GM23248 (cell line): ENCODE data around the gene GRK6. TPM values are rescaled to one million over a fixed set of nuclear protein-coding genes. Genes with fewer than 3 reads are reported as not detected.

Source experiments
- DNase-seq: peaks from one replicate; pipeline ENCODE4 v3.0.0-alpha.2; 2015
- H2AFZ ChIP-seq: fragments of 200-600 bp; sonication (generic); 2 replicates; pipeline ENCODE4 v1.6.1; 2016; ENCODE audit warnings: antibody characterized with exemption
- H3F3A ChIP-seq: fragments of 200-600 bp; sonication (generic); 2 replicates; pipeline ENCODE4 v1.6.1; 2016; ENCODE audit warnings: mild to moderate bottlenecking, antibody characterized with exemption, mixed run types; ENCODE audit not compliant: insufficient read depth
- H3K27ac ChIP-seq: fragments of 200-600 bp; sonication (generic); 2 replicates; pipeline ENCODE4 v1.5.1; 2016; ENCODE audit warnings: mild to moderate bottlenecking
- H3K27me3 ChIP-seq: fragments of 200-600 bp; sonication (generic); replicated peaks from 2 replicates; pipeline ENCODE4 v1.6.1; 2016; ENCODE audit warnings: mild to moderate bottlenecking; ENCODE audit not compliant: insufficient read depth
- H3K36me3 ChIP-seq: fragments of 200-600 bp; sonication (generic); 2 replicates; pipeline ENCODE4 v1.6.1; 2016; ENCODE audit warnings: low read depth, mild to moderate bottlenecking
- H3K4me1 ChIP-seq: fragments of 200-600 bp; sonication (generic); 2 replicates; pipeline ENCODE4 v1.6.1; 2016; ENCODE audit warnings: mild to moderate bottlenecking; ENCODE audit not compliant: insufficient read depth
- H3K4me2 ChIP-seq: fragments of 200-600 bp; sonication (generic); one replicate; pipeline ENCODE4 v1.6.1; 2016; ENCODE audit warnings: mild to moderate bottlenecking; ENCODE audit not compliant: unreplicated experiment
- H3K4me3 ChIP-seq: fragments of 200-600 bp; sonication (generic); 2 replicates; pipeline ENCODE4 v1.5.1; 2016; ENCODE audit warnings: mild to moderate bottlenecking
- H3K79me2 ChIP-seq: fragments of 200-600 bp; sonication (generic); 2 replicates; pipeline ENCODE4 v1.6.1; 2016; ENCODE audit warnings: mild to moderate bottlenecking; ENCODE audit not compliant: insufficient read depth
- H3K9ac ChIP-seq: fragments of 200-600 bp; sonication (generic); 2 replicates; pipeline ENCODE4 v1.6.1; 2016; ENCODE audit warnings: mild to moderate bottlenecking
- H3K9me2 ChIP-seq: fragments of 200-600 bp; sonication (generic); 2 replicates; pipeline ENCODE4 v1.6.1; 2016; ENCODE audit warnings: mixed run types, mild to moderate bottlenecking, moderate library complexity; ENCODE audit not compliant: insufficient read depth
- H3K9me3 ChIP-seq: fragments of 200-600 bp; sonication (generic); one replicate; pipeline ENCODE4 v1.6.1; 2017; ENCODE audit warnings: low read depth
- H4K20me1 ChIP-seq: fragments of 200-600 bp; sonication (generic); 2 replicates; pipeline ENCODE4 v1.6.0; 2016; ENCODE audit not compliant: insufficient read depth
- EZH2 ChIP-seq: fragments of 200-600 bp; sonication (generic); IDR thresholded peaks from 2 replicates; pipeline ENCODE4 v1.6.1; 2018; ENCODE audit warnings: antibody characterized with exemption, mild to moderate bottlenecking; ENCODE audit not compliant: insufficient read depth, poor library complexity, severe bottlenecking
- EZH2phosphoT487 ChIP-seq: fragments of 200-600 bp; sonication (generic); IDR thresholded peaks from 2 replicates; pipeline ENCODE4 v1.6.1; 2018; ENCODE audit warnings: antibody characterized with exemption, moderate library complexity, mild to moderate bottlenecking, low read depth; ENCODE audit not compliant: insufficient read depth
- WGBS, 2 experiments: methylation state at CpG; one replicate each; pipeline ENCODE4 v1.1.6; 2015 to 2017; ENCODE audit warnings: low lambda C conversion rate in 2 of 2, low coverage in 1 of 2; ENCODE audit errors: missing lambda C conversion rate in 2 of 2; 5-methylcytosine and 5-hydroxymethylcytosine counted together
- in situ Hi-C: fragments of 300-500 bp; cut with MboI; formaldehyde crosslinking; loops from 2 replicates; pipeline ENCODE4 v1.15.0; 2020
- polyA plus RNA-seq: library from polyadenylated mRNA; unstranded; fragments of >200 nt; fragmentation: Nextera tagmentation; extraction: Ambion mirVana; gene quantifications from 2 replicates; pipeline ENCODE4 v1.2.1, GENCODE V29; 2016
- total RNA-seq: library from RNA; depleted of rRNA; stranded (reverse); fragments of >200 nt; shearing (Covaris generic); gene quantifications from 2 replicates; pipeline ENCODE4 v1.2.3, GENCODE V29; 2014

GRK6 gene
- total and polyA plus RNA-seq, 2 experiments from 2014 or later, result 7.7 to 30.4 TPM

DNA sequence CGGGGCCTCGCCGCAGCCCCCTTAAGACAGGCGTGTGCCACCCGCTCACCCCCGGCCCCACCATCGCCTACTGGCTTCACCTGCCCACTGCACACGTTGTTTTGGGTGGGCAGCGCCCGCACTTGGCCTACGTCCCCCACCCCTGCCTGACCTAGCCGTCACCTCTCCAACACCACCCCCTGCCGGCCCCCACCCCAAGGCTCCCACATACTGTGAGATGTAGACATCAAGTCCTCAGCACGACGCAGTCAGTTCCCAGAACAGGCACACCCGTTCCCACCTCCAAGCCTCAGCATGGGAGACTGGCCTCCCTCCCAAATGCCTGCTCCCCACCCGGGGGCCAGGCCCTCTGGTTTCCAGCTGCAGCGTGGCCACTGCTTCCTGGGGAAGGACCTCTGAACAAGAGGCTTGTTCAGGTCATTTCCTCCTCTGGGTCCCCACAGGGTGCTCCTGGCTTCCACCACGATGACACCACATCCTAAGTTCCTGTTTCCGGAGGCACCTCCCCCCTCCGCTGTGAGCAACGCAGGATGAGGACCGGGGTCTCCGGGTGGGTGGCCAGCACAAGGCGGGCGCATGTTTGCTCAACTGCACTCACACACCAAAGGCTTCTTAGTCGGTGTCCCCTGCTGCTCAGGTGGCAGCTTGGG, 35.7 kb downstream of the GRK6 start:
- Histone ChIP-seq H3K9me2 (no peaks in the 10 kb centered on the region), H3K9me3 (no peaks in the 10 kb centered on the region), H3K4me3 (no peak overlapping the region), H4K20me1 (0 out of 2 replicates have a peak, but pooled peaks cover 7% of the 10 kb centered on the region), H3K9ac (no peak overlapping the region), H3K27me3 (no peaks in the 10 kb centered on the region), H3K4me2 (no peak overlapping the region), H3F3A (peaks cover 29% of the 10 kb centered on the region), H3K27ac (no peak overlapping the region), H3K79me2 (peaks cover 34% of the 10 kb centered on the region), H3K36me3 (peaks cover 22% of the 10 kb centered on the region), H3K4me1 (no peaks in the 10 kb centered on the region), H2AFZ (no peak overlapping the region)
- no peak for TF ChIP-seq EZH2
- no peak for TF ChIP-seq EZH2phosphoT487
- WGBS, 2 experiments, result 81 to 86% methylated on average over 21 to 27 of the region's 27 CpGs
- DNase-seq, result no peak
- in situ Hi-C loops, result no loop called here

DNA sequence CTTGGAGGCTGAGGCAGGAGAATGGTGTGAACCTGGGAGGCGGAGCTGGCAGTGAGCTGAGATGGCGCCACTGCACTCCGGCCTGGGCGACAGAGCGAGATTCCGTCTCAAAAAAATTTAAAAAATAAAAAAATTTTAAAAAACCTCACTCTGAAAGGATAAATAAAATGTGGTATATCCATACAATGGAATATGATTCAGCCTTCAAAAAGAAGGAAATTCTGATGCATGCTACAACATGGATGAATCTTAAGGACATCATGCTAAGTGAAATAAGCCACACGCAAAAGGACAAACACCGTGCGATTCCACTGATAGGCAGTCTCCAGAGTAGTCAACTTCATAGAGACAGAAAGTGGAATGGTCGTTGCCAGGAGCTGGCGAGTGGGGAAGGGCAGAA, 38.6 kb downstream of the GRK6 start:
- H3K4me1 ChIP-seq, result peaks cover 14% of the 10 kb centered on the region
- H2AFZ ChIP-seq, result no peak overlapping the region
- peaks cover 55% of the 10 kb centered on the region for H3K79me2 ChIP-seq
- DNase-seq, result no peak
- no peaks in the 10 kb centered on the region for H3K9me3 ChIP-seq
- peaks cover 28% of the 10 kb centered on the region for H3F3A ChIP-seq
- no peaks in the 10 kb centered on the region for H3K27me3 ChIP-seq
- no peaks in the 10 kb centered on the region for H3K9me2 ChIP-seq
- TF ChIP-seq EZH2, result no peak
- no peak for TF ChIP-seq EZH2phosphoT487
- H3K27ac ChIP-seq, result no peak overlapping the region
- peaks cover 20% of the 10 kb centered on the region for H3K36me3 ChIP-seq
- no peaks in the 10 kb centered on the region; the same call in 1 of the 2 replicates for H4K20me1 ChIP-seq
- H3K4me2 ChIP-seq, result no peak overlapping the region
- no peak overlapping the region for H3K9ac ChIP-seq
- in situ Hi-C loops, result no loop called here
- WGBS, 2 experiments, result 98% methylated on average over 11 of the region's 11 CpGs
- H3K4me3 ChIP-seq, result no peak overlapping the region

DNA sequence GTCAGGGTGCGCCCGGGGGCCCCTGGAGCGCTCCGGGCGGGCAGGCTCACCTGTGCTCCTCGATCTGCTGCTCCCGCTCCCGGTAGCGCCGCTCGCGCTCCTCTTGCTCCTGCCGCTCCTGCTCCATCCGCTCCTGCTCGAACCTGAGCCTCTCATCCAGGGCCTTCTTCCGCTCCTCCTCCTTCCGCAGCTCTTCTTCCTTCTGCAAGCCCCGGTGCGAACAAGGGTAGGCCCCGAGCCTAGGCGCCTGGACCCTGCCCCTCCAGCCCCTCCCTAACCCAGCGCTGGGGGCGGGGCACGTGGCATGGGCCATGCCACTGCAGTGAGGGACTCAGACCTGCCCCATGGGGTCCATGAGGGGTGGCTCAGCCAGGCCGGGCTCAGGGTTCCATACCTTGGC, 40.4 kb downstream of the GRK6 start:
- TF ChIP-seq EZH2phosphoT487 (no peak), EZH2 (no peak)
- H3K4me1 ChIP-seq, result peaks cover 31% of the 10 kb centered on the region
- peaks cover 68% of the 10 kb centered on the region for H3K79me2 ChIP-seq
- no peak overlapping the region for H3K27ac ChIP-seq
- H3K4me3 ChIP-seq, result no peak overlapping the region
- H3K4me2 ChIP-seq, result no peak overlapping the region
- no peak overlapping the region for H2AFZ ChIP-seq
- peaks cover 15% of the 10 kb centered on the region for H3K36me3 ChIP-seq
- no peak for DNase-seq
- no peak overlapping the region for H3K9ac ChIP-seq
- no peaks in the 10 kb centered on the region for H3K9me2 ChIP-seq
- peaks cover 37% of the 10 kb centered on the region for H3F3A ChIP-seq
- H4K20me1 ChIP-seq, result no peaks in the 10 kb centered on the region; the same call in 1 of the 2 replicates
- H3K27me3 ChIP-seq, result no peaks in the 10 kb centered on the region
- in situ Hi-C loops, result no loop called here
- 95 to 99% methylated on average over 18 to 25 of the region's 25 CpGs for WGBS, 2 experiments
- no peaks in the 10 kb centered on the region for H3K9me3 ChIP-seq

DNA sequence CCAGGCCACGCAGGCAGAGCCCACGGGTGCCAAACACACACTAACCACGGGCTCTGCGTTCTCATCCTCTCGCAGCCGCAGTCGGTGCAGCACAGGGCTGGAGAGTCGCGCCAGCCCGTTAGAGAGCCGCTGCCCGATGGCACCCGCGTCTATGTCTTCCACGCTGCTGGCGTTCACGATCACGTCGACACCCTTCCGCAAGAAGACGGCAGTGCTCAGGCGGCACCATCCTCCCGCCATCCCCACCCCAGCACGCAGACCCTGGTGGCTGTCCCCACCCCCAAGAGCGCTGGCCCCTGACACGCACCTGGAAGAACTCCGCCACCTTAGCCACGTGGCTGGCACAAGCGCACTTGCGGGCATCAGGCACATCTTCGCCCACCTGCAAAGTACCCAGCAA, 41.0 kb downstream of the GRK6 start:
- H3K79me2 ChIP-seq, result peaks cover 70% of the 10 kb centered on the region

More for the DNA sequence above, 41.0 kb downstream of the GRK6 start:
- peaks cover 34% of the 10 kb centered on the region for H3K4me1 ChIP-seq
- DNase-seq, result no peak
- no peak overlapping the region for H3K27ac ChIP-seq
- WGBS, 2 experiments, result 95% methylated on average over 17 to 31 of the region's 31 CpGs
- no peaks in the 10 kb centered on the region for H3K27me3 ChIP-seq
- no peak overlapping the region for H3K4me2 ChIP-seq
- in situ Hi-C loops, result no loop called here
- no peak overlapping the region for H3K9ac ChIP-seq
- H3K4me3 ChIP-seq, result no peak overlapping the region
- H3K36me3 ChIP-seq, result peaks cover 15% of the 10 kb centered on the region
- H3F3A ChIP-seq, result peaks cover 34% of the 10 kb centered on the region
- no peak overlapping the region for H2AFZ ChIP-seq
- no peaks in the 10 kb centered on the region for H3K9me3 ChIP-seq
- no peaks in the 10 kb centered on the region; the same call in 1 of the 2 replicates for H4K20me1 ChIP-seq
- H3K9me2 ChIP-seq, result no peaks in the 10 kb centered on the region
- TF ChIP-seq EZH2phosphoT487, result no peak
- TF ChIP-seq EZH2, result no peak
